OCI-LY7 (cell line): Measurements from ENCODE around the gene ADAM22.

Experiments
- EZH2phosphoT487 ChIP-seq: fragments of 200-600 bp; sonication (generic); IDR thresholded peaks from 2 replicates; pipeline ENCODE4 v1.6.1; 2018; ENCODE audit warnings: low read depth, borderline replicate concordance, mild to moderate bottlenecking, mixed run types, antibody characterized with exemption, low read length, moderate library complexity, mixed read lengths
- TF ChIP-seq, protein P1 (sequence below): fragments of 200-600 bp; sonication (generic); conservative IDR thresholded peaks from 2 replicates; pipeline ENCODE4 v1.5.1; 2014; ENCODE audit warnings: mild to moderate bottlenecking, antibody characterized with exemption, low read length, moderate library complexity, mixed read lengths

DNA sequence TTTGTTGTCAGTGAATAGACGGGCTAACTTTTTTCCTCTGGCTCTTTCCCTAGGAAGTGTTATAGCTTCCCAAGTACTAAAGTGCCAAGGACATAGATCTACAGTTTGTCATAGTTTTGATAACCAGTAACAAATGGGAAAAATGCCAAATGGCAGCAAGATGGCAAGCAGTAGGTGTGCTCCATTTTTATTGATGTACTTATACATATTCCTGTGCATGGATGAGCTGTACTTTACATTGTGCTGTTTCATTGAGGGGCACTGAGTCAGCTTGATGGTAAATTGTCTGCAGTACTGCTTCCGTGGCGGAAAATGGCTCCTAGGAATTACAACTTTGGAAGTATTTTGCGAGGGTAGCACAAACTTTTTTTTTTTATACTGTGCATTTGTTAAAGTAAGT, 7.1 kb downstream of the ADAM22 start:
- TF ChIP-seq, protein P1, sequence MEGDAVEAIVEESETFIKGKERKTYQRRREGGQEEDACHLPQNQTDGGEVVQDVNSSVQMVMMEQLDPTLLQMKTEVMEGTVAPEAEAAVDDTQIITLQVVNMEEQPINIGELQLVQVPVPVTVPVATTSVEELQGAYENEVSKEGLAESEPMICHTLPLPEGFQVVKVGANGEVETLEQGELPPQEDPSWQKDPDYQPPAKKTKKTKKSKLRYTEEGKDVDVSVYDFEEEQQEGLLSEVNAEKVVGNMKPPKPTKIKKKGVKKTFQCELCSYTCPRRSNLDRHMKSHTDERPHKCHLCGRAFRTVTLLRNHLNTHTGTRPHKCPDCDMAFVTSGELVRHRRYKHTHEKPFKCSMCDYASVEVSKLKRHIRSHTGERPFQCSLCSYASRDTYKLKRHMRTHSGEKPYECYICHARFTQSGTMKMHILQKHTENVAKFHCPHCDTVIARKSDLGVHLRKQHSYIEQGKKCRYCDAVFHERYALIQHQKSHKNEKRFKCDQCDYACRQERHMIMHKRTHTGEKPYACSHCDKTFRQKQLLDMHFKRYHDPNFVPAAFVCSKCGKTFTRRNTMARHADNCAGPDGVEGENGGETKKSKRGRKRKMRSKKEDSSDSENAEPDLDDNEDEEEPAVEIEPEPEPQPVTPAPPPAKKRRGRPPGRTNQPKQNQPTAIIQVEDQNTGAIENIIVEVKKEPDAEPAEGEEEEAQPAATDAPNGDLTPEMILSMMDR: no peak
- no peak for TF ChIP-seq EZH2phosphoT487
